DMS 273 (cell line): Measurements from ENCODE around the gene ARHGAP26.
"Not testable (repeated sequence)": the region's sequence is repeated elsewhere in the genome, so short reads cannot be mapped to it uniquely, and the experiment has no call there.

ENCODE experiments used
- DNase-seq: peaks from one replicate; lab custom pipeline; 2025; ENCODE audit not compliant: unreplicated experiment; lab: John Stamatoyannopoulos, UW

Gene ARHGAP26

GRCh38 chr5:142977363-142978051, 207.3 kb downstream of the ARHGAP26 start:
- DNase-seq, result no peak

GRCh38 chr5:142978252-142978651, 208.1 kb downstream of the ARHGAP26 start:
- DNase-seq, result no peak

GRCh38 chr5:142978726-142979125, 208.5 kb downstream of the ARHGAP26 start:
- DNase-seq, result no peak

GRCh38 chr5:142979636-142980035, 209.5 kb downstream of the ARHGAP26 start:
- DNase-seq, result peak; percentile 23

- peak; percentile 48 for DNase-seq
Observed at GRCh38 chr5:142981475-142981874, 211.3 kb downstream of the ARHGAP26 start.

GRCh38 chr5:142981886-142982820, 212.0 kb downstream of the ARHGAP26 start:
- DNase-seq, result peak; percentile 97

- peak; percentile 35 for DNase-seq
Observed at GRCh38 chr5:142982821-142983200, 212.6 kb downstream of the ARHGAP26 start.

GRCh38 chr5:142984011-142984410, 213.8 kb downstream of the ARHGAP26 start:
- no peak for DNase-seq

GRCh38 chr5:142984525-142984924, 214.3 kb downstream of the ARHGAP26 start:
- no peak for DNase-seq

- DNase-seq, result not testable (repeated sequence)
Observed at GRCh38 chr5:142989270-142989669, 219.1 kb downstream of the ARHGAP26 start.

GRCh38 chr5:142990073-142990472, 219.9 kb downstream of the ARHGAP26 start:
- not testable (repeated sequence) for DNase-seq

- no peak for DNase-seq
Observed at GRCh38 chr5:142994218-142994617, 224.0 kb downstream of the ARHGAP26 start.

- not testable (repeated sequence) for DNase-seq
Observed at GRCh38 chr5:142995621-142996020, 225.4 kb downstream of the ARHGAP26 start.

GRCh38 chr5:142997591-142997990, 227.4 kb downstream of the ARHGAP26 start:
- no peak for DNase-seq

GRCh38 chr5:142998316-142999020, 228.3 kb downstream of the ARHGAP26 start:
- no peak for DNase-seq

GRCh38 chr5:143000551-143000950, 230.4 kb downstream of the ARHGAP26 start:
- DNase-seq, result not testable (repeated sequence)

GRCh38 chr5:143001764-143002351, 231.7 kb downstream of the ARHGAP26 start:
- no peak for DNase-seq

GRCh38 chr5:143002459-143003327, 232.5 kb downstream of the ARHGAP26 start:
- DNase-seq, result peak; percentile 72

GRCh38 chr5:143003328-143003636, 233.1 kb downstream of the ARHGAP26 start:
- no peak for DNase-seq
